Astrocyte of the cerebellum (primary cell): ENCODE data around the gene OOSP2.
"Not testable (repeated sequence)": the region's sequence is repeated elsewhere in the genome, so short reads cannot be mapped to it uniquely, and the experiment has no call there.

Experiments
- DNase-seq: peaks from one replicate; pipeline ENCODE4 v3.0.0-alpha.2; 2011; ENCODE audit warnings: low read depth
- H3K4me3 ChIP-seq: 2 replicates; pipeline ENCODE4 v1.5.1; 2011; ENCODE audit warnings: mild to moderate bottlenecking, low read depth, low read length, moderate library complexity
- in situ Hi-C: cut with HindIII; loops from 2 replicates; pipeline ENCODE4 v1.10.0; 2017; ENCODE audit warnings: low sequenced_read_pairs
- TF ChIP-seq, protein P1 (sequence below): IDR thresholded peaks from 2 replicates; pipeline ENCODE4 v1.5.1; 2012; ENCODE audit warnings: low read length, low read depth, moderate library complexity, mild to moderate bottlenecking; ENCODE audit errors: missing control alignments

OOSP2 gene

DNA sequence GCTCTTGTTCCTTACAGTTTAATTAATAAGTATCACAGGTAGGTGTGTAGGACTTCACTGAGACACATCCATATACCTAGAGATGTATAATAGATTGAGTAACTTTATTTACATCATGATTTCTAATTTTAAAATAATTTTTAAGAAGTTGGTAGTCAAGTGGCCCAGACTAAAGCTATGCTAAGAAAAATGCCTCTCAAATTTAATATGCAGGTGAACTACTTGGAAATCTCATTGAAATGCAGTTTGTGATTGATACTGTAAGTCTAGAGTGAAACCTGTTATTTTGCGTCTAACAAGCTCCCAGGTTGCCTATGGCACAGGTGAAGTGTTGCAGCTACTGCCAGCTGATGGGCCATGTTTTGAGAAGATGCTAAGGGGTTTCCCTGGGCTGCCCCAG is 23.3 kb upstream of the OOSP2 start, which contains the start of gene OOSP4B:
Gene OOSP4B, plus strand, starts transcription at position 301 of the 400 bp plus-strand sequence.
- TF ChIP-seq, protein P1, sequence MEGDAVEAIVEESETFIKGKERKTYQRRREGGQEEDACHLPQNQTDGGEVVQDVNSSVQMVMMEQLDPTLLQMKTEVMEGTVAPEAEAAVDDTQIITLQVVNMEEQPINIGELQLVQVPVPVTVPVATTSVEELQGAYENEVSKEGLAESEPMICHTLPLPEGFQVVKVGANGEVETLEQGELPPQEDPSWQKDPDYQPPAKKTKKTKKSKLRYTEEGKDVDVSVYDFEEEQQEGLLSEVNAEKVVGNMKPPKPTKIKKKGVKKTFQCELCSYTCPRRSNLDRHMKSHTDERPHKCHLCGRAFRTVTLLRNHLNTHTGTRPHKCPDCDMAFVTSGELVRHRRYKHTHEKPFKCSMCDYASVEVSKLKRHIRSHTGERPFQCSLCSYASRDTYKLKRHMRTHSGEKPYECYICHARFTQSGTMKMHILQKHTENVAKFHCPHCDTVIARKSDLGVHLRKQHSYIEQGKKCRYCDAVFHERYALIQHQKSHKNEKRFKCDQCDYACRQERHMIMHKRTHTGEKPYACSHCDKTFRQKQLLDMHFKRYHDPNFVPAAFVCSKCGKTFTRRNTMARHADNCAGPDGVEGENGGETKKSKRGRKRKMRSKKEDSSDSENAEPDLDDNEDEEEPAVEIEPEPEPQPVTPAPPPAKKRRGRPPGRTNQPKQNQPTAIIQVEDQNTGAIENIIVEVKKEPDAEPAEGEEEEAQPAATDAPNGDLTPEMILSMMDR = no peak
- H3K4me3 ChIP-seq = no peak within 1 kb of the TSS
- in situ Hi-C loops = no loop called here
- no peak for DNase-seq

DNA sequence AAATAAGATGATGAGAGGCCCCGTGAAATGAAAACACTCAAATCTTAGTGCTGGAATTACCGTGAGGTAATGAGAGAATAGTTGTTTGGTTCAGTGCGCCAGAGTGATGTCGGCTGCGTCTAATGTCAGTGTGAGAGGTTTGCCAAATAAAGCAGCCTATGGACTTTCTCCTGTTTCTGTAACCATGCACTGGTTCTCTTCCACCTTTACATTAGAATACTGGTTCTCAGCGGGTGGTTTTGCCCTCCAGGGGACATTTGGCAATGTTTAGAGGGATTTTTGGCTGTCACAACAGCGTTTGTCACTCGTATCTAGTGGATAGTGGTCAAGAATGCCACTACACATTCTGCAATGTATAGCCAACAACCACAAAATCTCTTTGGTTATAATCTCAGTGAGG is 22.2 kb upstream of the OOSP2 start:
- no peak for DNase-seq
- no peak overlapping the region for H3K4me3 ChIP-seq
- TF ChIP-seq, protein P1 = no peak
- in situ Hi-C loops = no loop called here

DNA sequence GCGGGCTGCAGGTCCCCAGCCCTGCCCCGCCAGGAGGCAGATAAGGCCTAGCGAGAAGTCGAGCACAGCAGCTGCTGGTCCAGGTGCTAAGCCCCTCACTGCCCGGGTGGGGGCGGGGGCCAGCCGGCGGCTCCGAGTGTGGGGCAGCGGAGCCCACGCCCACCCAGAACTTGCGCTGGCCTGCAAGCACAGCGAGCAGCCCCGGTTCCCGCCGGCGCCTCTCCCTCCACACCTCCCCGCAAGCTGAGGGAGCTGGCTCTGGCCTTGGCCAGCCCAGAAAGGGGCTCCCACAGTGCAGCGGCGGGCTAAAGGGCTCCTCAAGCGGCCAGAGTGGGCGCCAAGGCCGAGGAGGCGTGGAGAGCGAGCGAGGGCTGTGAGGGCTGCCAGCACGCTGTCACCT is 19.8 kb upstream of the OOSP2 start:
- in situ Hi-C loops, H3K4me3 ChIP-seq, DNase-seq: not testable (repeated sequence)

DNA sequence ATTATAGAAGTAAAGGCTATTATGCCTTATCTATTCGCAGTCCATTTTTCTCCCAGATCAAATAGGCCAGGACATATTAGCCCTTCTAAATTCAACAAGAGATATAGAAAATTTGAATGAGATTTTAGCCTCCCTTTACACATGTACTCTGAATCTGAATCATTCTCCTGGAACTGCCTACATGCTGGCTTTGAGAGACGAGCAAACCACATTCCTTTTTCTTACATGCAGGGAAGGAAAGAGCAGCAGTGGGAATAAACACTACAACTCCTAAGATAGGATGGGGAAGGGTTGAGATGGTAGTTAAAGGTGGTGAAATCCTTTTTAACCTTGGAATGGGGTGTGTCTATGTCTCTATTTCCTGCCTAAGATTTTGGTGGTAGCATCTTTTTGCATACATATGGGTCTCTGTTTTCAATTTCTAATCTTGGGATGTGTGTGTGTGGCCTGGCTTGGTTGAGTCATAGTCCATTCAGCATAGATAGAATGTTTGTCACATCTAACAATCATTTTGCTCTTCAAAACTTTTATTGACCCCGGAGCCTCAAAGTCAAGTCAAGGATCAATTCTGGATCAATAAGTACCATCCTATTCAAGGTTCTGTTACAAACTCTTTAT is 11.1 kb upstream of the OOSP2 start:
- DNase-seq = no peak
- TF ChIP-seq, protein P1 = no peak
- in situ Hi-C loops = no loop called here
- no peak overlapping the region for H3K4me3 ChIP-seq

DNA sequence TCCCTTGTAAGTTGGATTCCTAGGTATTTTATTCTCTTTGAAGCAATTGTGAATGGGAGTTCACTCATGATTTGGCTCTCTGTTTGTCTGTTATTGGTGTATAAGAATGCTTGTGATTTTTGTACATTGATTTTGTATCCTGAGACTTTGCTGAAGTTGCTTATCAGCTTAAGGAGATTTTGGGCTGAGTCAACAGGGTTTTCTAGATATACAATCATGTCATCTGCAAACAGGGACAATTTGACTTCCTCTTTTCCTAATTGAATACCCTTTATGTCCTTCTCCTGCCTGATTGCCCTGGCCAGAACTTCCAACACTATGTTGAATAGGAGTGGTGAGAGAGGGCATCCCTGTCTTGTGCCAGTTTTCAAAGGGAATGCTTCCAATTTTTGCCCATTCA is 10.2 kb downstream of the OOSP2 start:
- H3K4me3 ChIP-seq, in situ Hi-C loops, DNase-seq: not testable (repeated sequence)

DNA sequence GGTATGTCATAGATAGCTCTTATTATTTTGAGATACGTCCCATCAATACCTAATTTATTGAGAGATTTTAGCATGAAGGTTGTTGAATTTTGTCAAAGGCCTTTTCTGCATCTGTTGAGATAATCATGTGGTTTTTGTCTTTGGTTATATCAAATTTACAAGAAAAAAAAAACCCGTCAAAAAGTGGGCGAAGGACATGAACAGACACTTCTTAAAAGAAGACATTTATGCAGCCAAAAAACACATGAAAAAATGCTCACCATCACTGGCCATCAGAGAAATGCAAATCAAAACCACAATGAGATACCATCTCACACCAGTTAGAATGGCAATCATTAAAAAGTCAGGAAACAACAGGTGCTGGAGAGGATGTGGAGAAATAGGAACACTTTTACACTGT is 10.6 kb downstream of the OOSP2 start:
- DNase-seq, in situ Hi-C loops: not testable (repeated sequence)

DNA sequence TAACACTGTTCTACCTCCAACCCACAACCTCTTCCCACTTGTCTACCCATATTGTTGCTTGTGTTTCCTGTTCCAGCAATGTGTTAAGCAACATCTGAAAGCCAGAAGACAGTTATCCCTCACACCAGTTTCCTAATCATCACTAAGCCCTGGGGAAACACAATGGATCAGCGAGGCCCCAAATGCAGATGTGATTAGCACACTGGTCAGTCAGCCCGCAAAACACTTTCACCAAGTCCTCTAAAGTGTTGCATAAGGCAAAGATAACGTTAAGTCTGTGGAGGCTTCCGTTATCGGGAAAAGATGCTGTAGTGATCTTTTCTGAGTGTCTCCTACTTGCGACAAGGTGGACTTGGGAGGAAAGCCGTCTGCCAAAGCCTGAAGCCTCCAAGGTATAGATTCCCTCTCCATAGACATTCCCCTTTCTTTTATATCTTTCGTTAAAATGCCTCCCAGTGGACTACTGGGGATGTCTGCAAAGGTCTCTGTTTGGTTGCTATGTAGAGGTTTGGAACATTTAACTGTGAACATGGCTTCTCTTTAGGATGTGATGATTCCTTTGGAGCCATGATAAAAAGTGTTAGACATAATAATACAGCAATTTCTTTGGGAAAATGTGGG is 16.2 kb downstream of the OOSP2 start, which contains the start of gene MS4A3:
Gene MS4A3, plus strand, starts transcription at position 317 of the 621 bp plus-strand sequence. CDS start 4,496 bp downstream, outside the sequence.
- TF ChIP-seq, protein P1 = no peak
- no peak within 1 kb of the TSS for H3K4me3 ChIP-seq
- in situ Hi-C loops = no loop called here
- no peak for DNase-seq

More for the DNA sequence above, 10.6 kb downstream of the OOSP2 start:
- H3K4me3 ChIP-seq = not testable (repeated sequence)

DNA sequence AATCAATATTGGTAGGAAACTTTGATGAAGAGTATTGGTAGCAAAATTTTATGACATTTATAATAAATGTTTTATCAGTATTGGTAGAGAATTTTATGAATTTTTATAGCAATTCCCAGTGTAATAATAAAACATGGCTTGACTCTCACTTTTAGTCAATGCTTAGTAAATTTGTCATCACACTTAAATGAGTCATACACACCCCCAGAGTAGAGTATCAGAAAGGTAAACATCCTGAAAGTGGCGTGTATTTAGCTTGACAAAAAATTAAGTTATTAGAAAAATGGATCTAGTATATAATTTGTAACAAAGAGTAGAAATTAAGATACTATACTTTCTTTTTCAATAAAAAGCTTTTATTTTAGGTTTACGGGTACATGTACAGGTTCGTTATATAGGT is 18.8 kb downstream of the OOSP2 start:
- no peak overlapping the region for H3K4me3 ChIP-seq
- TF ChIP-seq, protein P1 = no peak
- in situ Hi-C loops = no loop called here
- no peak for DNase-seq
